Skeletal muscle cell (primary cell): ENCODE measurements around the gene VNN1.

Source experiments
- DNase-seq: peaks from one replicate; pipeline ENCODE4 v3.0.0-alpha.2; 2010; ENCODE audit warnings: low read depth
- H3K4me3 ChIP-seq: 2 replicates; pipeline ENCODE4 v1.5.1; 2011; ENCODE audit warnings: low read depth, mild to moderate bottlenecking, control low read depth, low read length, moderate library complexity

VNN1 gene

DNA sequence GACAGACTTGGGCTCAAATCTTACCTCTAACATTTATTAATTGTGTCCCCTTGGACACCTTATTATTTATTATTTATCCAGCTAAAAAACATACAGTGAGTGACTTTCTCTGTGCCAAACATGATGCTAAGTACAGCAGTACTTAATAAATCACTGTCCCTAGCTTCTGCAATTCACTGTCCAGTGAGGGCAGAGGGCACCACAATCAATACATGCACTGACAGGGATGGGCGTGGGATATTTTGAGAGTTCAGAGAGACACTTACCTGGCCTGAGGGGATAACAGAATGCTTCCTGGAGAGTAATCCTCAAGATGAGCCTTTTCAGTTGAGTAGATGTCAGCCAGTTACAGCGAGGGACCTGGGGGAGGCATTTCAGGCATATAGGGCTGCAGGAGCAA lies 80.5 kb downstream of the VNN1 start:
- no peak for DNase-seq
- H3K4me3 ChIP-seq, result no peak overlapping the region
